Lower leg skin (tissue), 3 donors: ENCODE results near the gene MPRIP.

Experiments
- POLR2A ChIP-seq, 2 donors: fragments of 450-650 bp; IDR thresholded peaks; one replicate each; pipeline ENCODE4 v1.6.1; 2016 to 2017; ENCODE audit warnings: antibody characterized with exemption in 2 of 2, mild to moderate bottlenecking in 1 of 2, moderate library complexity in 1 of 2
- TF ChIP-seq, protein P1 (sequence below), 3 donors: fragments of 450-650 bp; IDR thresholded peaks; one replicate each; pipeline ENCODE4 v1.5.1; 2016; ENCODE audit warnings: antibody characterized with exemption in 3 of 3, mild to moderate bottlenecking in 3 of 3, moderate library complexity in 2 of 3

DNA sequence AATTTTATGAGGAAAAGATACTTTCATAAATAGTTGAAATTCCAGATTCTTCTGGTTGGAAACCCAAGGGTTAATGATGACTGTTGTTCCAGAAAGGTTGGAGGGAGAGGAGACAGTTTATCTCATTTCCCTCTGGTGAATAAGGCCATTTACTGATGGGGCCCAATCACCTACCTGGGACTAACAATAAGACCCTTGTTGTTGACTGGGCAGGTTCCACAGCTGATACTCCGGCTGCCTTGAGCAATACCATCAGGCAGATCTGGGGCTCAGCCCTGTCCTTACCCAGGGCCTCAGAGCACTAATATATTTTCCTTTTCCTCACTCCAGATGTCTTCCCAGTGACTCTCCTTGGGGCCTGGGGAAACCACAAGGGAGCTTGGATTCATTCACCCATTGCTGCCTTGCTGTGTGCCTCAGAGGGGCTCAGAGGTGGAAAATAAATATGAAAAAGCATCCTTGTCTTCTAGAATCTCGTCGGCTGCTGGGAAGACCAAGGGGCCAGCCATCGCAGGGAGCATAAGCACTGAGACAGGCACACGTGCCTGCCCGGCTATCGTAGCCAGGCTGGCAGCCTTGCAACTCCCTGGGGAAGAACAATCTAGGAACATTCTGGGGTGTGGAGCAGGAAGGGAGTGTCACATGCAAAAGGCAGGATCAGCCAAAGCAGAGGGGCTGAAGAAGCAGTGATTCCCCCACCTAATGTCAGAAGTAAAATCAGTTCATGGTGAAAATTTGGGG, 54.4 kb downstream of the MPRIP start:
- TF ChIP-seq, protein P1, sequence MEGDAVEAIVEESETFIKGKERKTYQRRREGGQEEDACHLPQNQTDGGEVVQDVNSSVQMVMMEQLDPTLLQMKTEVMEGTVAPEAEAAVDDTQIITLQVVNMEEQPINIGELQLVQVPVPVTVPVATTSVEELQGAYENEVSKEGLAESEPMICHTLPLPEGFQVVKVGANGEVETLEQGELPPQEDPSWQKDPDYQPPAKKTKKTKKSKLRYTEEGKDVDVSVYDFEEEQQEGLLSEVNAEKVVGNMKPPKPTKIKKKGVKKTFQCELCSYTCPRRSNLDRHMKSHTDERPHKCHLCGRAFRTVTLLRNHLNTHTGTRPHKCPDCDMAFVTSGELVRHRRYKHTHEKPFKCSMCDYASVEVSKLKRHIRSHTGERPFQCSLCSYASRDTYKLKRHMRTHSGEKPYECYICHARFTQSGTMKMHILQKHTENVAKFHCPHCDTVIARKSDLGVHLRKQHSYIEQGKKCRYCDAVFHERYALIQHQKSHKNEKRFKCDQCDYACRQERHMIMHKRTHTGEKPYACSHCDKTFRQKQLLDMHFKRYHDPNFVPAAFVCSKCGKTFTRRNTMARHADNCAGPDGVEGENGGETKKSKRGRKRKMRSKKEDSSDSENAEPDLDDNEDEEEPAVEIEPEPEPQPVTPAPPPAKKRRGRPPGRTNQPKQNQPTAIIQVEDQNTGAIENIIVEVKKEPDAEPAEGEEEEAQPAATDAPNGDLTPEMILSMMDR (IDR thresholded peaks at IDR 0.05), result no peak
- no peak for TF ChIP-seq POLR2A (IDR thresholded peaks at IDR 0.05)
